T-helper 2 cell treated with Interferon-gamma antibody and Interleukin-4, amounts not matched to agents 100 ng/mL and 5 ng/mL, for 36 hours (primary cell): Measurements from ENCODE around the gene COL4A5. TPM values are rescaled to one million over a fixed set of nuclear protein-coding genes. Genes with fewer than 3 reads are reported as not detected.
"Not testable (repeated sequence)": the region's sequence is repeated elsewhere in the genome, so short reads cannot be mapped to it uniquely, and the experiment has no call there.

Experiments
- intact Hi-C: fragments of 100-400 bp; cut with micrococcal nuclease; formaldehyde crosslinking; loops from one replicate; pipeline ENCODE4 v1.15.1; 2023
- total RNA-seq: library from RNA; stranded (reverse); gene quantifications from 2 replicates; pipeline ENCODE4 v1.2.3, GENCODE V29; 2022

The COL4A5 gene
- not detected in 2 replicates for total RNA-seq

DNA sequence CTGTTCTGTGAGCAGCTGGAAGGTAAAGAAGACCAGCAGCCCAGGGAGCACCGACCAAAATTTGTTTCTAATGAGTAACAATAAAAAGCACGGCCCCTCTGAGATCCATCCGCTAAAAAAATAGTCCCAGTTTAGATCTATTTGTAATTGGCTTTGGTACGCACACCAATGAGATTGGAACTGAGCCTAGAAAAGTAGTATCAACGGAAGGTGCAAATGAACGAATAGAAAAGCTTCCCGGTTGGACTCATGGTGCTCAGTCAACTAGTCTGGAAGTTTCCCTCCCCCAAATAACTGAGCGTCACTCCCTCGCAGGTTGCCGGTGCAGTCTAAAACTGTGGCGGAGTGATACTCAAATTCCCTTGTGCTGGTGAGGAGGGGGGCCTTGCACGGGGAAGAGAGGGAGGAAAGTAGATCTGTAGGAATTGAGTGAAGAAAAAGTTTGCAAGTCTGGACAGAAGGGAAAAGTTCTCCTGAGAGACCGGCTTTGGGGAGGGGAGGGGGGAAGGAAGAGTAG, at the start of gene COL4A5:
COL4A5 (plus strand) TSS at position 413 of the 517 bp plus-strand sequence. CDS start 288 bp downstream, outside the sequence.
- intact Hi-C loops, result no loop called here

DNA sequence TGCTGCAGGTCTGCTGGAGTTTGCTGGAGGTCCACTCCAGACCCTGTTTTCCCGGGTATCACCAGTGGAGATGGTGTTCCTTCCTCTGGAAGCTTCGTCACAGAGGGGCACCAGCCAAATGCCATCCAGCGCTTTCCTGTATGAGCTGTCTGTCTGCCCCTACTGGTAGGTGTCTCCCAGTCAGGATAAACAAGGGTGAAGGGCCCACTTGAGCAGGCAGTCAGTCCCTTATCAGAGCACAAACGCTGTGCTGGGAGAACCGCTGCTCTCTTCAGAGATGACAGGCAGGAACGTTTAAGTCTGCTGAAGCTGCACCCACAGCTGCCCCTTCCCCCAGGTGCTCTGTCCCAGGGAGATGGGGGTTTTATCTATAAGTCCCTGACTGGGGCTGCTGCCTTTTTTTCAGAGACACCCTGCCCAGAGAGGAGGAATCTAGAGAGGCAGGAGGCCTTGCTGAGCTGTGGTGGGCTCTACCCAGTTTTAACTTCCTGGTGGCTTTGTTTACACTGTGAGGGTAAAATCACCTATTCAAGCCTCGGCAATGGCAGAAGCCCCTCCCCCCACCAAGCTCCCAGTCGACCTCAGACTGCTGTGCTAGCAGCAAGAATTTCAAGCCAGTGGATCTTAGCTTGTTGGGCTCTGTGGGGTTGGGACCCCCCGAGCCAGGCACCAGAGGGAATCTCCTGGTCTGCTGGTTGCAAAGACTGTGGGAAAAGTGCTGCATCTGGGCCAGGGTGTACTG, 48.5 kb upstream of the COL4A5 start:
- intact Hi-C loops, result not testable (repeated sequence)

DNA sequence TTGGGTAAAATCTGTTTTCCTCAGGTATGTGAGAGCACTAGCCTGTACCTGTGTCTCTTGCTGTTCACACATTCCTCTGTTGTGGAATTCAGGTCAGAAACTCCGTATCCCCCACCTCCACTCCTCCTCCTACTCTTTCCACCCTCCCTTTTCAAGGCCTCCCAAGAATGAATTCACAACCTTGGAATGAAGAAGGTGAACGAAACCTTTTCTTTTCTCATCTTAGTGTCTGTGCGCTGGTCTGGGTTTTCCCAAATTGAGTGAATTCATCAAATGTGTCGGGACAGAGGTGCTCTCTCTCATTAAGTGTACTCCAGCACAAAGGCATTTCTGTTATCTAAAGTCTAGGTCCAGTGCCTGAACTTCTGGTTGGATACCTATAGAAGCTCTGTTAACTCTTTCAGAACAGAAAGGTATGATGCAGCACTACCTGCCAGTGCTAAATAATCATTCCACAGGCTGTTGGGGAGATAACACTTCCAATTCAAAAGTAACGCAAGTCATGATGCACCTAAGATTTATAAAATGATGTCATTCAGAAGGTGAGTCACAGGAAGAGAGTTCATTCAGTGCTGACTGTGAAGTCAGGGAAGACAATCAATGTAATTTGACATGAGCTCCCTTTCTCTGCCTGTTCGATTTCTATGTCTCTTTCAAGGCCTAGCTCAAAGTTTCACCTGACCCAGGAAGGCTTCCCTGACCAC, 43.3 kb upstream of the COL4A5 start:
- intact Hi-C loops, result no loop called here

GRCh38 chrX:108396986-108397385, 42.7 kb upstream of the COL4A5 start:
- intact Hi-C loops, result no loop called here

GRCh38 chrX:108397627-108398391, 41.8 kb upstream of the COL4A5 start:
- intact Hi-C loops, result no loop called here

DNA sequence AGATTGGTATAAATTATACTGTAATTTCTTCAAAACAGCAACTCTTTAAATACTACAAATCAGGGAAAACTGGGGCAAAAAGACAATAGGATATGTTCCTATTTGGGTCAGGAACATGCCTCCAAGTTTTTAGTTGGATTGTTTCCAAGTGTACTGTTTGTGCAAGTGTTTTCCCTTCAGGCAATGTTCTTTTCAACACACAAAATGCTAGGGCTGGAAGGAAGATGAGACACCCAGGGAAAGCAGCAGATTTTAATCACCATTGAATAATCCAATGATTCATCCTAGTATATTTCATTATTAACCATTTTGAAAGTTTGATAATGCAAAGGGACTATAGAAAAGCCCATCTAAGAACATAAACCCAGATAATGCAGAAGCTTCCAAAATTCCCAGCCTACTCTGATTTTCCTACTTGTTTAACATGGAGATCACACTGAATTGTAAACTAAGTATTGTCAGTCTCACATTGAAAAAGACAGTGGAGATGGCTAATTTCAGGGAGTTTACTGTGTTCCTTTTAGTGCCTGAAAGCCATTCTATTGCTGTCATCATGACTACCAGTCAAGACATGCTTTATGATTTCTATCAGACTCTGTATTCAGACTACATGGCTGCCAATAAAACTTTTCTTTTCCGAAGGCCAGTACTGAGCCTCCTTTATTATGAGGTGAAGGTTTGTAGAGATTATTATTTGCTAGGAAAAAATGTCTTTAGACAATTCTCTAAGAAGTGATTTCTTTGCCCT, 40.0 kb upstream of the COL4A5 start:
- intact Hi-C loops, result no loop called here

GRCh38 chrX:108412783-108413182, 26.9 kb upstream of the COL4A5 start:
- intact Hi-C loops, result no loop called here

- intact Hi-C loops, result no loop called here
Measured at GRCh38 chrX:108415146-108415545, 24.5 kb upstream of the COL4A5 start.

DNA sequence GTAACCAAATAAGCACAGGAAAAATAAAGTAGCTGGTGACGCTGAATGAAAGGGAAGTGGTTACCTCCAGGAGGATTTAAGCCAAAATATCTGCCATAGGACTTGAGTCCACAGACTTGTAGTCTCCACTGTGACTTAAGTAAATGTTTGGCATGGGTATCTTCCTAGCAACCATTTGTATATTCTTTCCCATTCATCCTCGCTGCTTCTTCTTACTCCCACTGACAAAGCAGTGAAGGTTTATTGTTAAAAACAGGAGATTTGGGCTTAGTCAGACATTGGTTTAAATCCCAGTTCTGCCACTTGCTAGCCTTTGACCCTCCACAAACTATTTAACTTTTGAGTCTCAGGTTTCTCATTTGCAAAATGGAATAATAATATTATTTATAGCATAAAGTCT, 23.7 kb upstream of the COL4A5 start:
- intact Hi-C loops, result no loop called here

DNA sequence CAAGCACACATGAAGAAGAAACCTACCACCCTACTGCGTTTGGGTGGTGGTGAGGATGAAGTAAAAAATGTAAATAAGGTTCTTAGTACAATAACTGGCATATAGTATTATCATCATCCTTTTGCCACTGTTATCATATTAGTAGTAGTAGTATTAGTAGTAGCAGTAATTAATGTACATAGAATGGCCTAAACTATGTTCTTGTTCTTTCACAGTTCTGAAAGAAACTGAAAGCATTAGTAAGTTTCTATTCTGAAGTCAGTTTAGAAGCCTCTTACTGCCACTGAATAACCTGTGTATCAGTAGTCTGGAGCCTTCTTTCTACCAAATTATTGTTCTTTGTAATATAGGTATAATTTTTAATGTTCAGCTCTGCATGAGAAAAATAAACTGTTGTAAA, 22.4 kb upstream of the COL4A5 start:
- intact Hi-C loops, result no loop called here

DNA sequence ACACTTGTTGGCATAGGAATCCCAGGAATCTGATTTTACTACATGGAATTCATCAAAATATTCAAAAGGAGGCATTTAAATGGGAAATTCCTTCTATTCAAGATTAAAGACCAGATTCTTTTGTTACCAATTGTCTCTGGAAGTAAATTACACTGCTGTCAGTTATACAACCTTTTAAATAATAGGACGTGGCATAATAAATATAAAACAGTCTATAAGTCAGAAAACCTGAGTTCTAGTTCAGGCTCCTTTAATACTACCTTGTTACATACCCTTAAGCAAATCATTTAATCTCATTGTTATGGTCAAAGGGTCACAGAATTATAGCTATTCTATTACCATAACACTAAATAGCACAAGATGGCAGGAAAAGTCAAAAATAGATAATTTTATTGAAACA, 20.2 kb upstream of the COL4A5 start:
- intact Hi-C loops, result no loop called here

DNA sequence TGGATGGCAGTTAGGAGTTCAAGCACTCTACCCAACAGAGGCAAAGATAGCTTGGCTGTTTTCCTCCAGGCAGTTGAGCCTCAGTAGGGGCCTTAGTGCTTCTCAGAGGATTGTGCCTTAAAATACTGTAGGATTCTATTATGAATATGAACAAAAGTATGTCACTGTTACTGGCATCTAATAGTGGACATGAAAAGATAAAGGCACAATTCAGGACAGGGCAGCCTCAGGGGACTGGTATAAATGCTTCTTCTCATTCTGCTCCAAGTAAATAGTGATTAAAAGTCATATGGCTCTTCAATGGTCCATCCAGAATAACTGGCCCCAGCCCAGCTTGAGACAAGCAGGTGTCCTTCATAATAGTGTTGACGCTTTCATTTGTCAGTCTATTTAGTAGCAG, 19.2 kb upstream of the COL4A5 start:
- intact Hi-C loops, result no loop called here

GRCh38 chrX:108426262-108426661, 13.4 kb upstream of the COL4A5 start:
- intact Hi-C loops, result no loop called here

GRCh38 chrX:108435261-108435660, 4.4 kb upstream of the COL4A5 start:
- intact Hi-C loops, result no loop called here

DNA sequence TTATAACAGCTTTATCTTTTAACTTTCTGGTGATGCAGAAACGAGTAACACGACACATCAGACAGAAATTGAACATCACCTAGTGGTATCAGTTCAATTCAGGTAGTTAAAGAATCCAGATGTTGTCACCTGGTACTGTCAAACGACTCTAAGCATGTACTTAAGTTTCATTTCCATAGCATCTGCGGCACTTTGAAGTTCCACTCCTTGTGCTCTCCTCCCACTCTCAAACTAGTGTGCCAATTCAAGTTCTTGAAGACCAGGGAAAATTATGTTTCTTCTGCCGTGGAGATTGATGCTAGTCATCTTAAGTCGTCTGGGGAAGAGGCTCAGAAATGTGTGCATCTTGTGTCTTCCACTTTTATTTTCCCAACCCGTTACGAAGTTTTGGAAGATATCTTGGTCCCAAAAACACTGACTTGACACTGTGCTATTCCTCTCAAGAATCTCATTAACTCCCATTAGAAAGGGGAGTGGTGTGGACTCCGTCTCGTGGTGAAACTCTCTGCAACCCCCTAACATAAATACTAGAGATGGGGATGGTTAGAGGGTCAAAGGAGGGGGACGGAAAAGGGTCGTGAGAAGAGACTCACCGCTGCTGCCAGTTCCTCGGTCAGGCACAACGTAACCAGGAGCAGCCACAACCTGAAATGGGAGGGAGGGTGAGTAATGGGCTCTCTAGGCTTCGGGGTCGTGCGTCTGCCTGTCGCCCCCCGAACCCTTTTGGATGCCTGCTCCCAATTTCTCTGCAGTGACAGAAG, 2.1 kb upstream of the COL4A5 start:
- intact Hi-C loops, result no loop called here

DNA sequence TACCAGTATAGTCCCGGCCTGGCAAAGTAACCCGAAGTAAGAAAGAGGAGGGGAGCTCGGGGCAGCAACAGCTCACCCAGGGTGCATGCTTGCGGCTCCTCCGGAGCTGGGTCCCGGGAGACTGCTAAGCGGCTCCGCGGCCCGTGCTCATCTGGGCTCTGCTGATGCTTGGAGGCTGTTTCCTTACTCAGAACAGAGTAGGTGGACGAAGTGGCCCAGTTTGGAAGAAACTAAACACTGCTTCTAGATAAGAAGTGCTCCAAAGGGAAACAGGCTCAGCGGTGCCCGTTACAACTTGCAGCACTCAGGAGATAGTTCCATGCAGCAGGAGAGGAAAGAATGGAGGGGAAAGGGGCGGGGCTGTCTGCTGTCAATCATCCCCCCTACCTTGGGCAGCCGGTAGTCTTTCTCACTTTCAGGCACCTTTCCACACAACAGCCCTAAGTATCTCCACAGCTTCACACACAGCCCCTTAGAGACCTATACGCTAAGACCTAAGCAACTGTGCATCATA, 1.5 kb upstream of the COL4A5 start, which contains the start of gene COL4A6:
COL4A6 (minus strand) TSS at position 313 of the 514 bp plus-strand sequence; CDS start at position 87, 226 bp downstream.
- intact Hi-C loops, result no loop called here

DNA sequence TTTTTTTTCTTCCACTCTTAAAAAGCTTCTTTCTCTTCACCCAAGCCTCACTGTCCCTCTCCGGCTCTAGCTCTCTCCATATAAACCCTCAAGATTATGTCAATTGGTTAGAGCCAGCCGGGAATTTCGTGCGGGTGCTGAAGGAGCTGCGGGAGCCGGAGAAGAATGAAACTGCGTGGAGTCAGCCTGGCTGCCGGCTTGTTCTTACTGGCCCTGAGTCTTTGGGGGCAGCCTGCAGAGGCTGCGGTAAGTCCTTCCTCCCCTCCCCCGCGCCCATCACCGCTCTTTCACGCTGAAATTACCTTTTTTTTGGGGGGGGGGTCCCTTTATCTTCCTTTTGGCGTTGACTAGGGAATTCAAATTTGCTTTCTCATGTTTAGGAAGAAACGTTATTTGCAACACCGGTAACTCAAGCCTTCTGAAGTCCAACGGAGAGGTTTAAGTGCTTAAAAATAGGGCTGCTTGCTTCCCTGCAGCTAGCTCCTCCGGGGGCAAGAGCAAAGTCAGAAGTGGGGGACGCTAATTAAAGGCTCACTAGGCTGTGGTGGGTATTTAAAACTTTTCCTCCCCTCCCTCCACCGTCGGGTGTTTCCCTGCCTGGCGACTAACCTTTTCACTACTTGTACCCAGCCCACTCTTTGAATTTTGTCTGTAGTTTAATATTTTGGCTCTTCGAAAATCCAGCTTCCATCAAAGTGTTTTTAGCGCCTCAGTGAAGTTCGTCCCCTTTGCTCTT, 491 bp downstream of the COL4A5 start:
- intact Hi-C loops, result no loop called here

GRCh38 chrX:108442901-108443464, 3.3 kb downstream of the COL4A5 start:
- intact Hi-C loops, result no loop called here

DNA sequence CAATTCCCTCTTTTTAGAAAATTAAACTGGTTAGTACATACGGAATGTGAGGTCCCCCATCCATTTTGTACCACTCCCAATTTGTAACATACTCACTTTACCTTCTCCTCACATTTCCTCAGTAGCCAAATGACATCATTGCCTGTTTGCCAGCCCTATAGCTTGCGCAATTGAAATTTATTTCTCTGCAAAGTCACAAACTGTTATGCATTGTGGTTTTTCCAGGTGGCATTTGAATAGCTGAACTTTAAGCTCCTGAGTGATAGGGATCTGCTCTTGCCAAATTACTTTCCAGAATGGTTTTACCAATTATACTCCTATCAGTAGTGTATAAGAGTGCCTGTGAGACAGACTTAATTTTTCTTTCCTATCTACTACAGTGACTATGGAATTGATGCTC, 7.7 kb downstream of the COL4A5 start:
- intact Hi-C loops, result no loop called here
